H7 (cell line): ENCODE data around the gene ALK. TPM values are rescaled to one million over a fixed set of nuclear protein-coding genes. Genes with fewer than 3 reads are reported as not detected.

ENCODE experiments used
- DNase-seq: peaks from one replicate; pipeline ENCODE4 v3.0.0; 2012
- H3K27me3 ChIP-seq: 2 replicates; pipeline ENCODE4 v1.6.0; 2011; ENCODE audit warnings: mild to moderate bottlenecking, low read length; ENCODE audit not compliant: control insufficient read depth, insufficient read depth
- H3K36me3 ChIP-seq: replicated peaks from 2 replicates; pipeline ENCODE4 v1.5.1; 2011; ENCODE audit warnings: low read length; ENCODE audit not compliant: control insufficient read depth, insufficient read depth
- H3K4me3 ChIP-seq: 2 replicates; pipeline ENCODE4 v1.5.1; 2011; ENCODE audit warnings: low read depth, mild to moderate bottlenecking, control low read depth, low read length, moderate library complexity; ENCODE audit not compliant: insufficient read depth
- total RNA-seq: library from RNA; depleted of rRNA; stranded (reverse); fragments of >200 nt; shearing (Covaris generic); gene quantifications from 2 replicates; pipeline ENCODE4 v1.2.3, GENCODE V29; 2014

Gene ALK
- total RNA-seq, 1 experiment from 2014 or later: 0.21 TPM

DNA sequence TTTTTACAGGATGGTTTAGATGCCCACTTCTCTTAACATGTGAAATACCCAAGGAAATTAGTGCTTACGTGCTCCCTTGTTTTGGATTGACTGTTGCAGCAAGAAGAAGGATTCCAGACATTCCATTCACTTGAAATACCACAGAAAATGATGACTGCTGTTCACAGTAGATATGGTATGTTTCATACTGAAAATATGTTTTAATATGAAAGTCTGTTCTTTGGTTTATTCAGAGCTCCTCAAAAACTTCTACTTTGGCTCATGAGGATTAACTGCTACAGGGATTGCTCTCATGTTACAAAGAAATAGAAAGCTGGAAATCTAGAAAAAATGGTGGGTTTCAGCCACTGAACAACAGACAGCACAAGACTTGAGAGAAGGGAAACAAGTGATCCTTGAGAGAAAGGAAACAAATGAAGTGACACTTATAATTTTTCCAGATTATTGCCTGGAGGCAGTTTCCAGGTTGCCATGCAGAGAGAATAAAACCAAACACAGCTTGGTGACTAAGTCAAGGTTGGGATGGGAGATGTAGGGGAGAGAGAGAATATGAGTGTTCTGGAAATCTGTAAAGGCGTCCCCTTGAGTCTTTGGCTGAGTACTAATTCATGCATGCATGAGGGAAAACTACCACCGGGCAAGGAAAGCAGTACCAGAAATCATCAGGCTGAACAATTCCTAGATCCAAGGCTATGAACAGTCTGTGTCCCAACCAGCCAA is 458.0 kb downstream of the ALK start:
- H3K27me3 ChIP-seq: no peaks in the 10 kb centered on the region
- H3K4me3 ChIP-seq: no peak overlapping the region
- no peaks in the 10 kb centered on the region for H3K36me3 ChIP-seq
- no peak for DNase-seq

DNA sequence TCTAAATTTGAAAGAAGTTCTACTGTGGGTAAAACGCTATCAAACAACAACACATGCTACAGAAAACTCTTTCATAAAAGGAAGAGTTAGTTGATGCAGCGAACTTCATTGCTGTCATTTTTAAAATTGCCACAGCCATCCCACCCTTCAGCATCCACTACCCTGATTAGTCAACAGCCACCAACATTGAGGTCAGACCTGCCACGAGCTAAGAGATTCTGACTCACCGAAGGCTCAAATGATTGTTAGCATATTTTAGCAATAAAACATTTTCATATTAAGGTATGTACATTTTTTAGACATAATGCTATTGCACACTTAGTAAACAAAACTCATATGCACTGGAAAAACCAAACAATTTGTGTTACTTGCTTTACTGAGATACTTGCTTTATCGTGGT is 459.1 kb downstream of the ALK start:
- no peak overlapping the region for H3K4me3 ChIP-seq
- DNase-seq: no peak

GRCh38 chr2:29460190-29460589 is 461.2 kb downstream of the ALK start:
- H3K36me3 ChIP-seq: no peaks in the 10 kb centered on the region
- DNase-seq: no peak

More for the DNA sequence above, 459.1 kb downstream of the ALK start:
- Histone ChIP-seq H3K27me3 (no peaks in the 10 kb centered on the region), H3K36me3 (no peaks in the 10 kb centered on the region)

DNA sequence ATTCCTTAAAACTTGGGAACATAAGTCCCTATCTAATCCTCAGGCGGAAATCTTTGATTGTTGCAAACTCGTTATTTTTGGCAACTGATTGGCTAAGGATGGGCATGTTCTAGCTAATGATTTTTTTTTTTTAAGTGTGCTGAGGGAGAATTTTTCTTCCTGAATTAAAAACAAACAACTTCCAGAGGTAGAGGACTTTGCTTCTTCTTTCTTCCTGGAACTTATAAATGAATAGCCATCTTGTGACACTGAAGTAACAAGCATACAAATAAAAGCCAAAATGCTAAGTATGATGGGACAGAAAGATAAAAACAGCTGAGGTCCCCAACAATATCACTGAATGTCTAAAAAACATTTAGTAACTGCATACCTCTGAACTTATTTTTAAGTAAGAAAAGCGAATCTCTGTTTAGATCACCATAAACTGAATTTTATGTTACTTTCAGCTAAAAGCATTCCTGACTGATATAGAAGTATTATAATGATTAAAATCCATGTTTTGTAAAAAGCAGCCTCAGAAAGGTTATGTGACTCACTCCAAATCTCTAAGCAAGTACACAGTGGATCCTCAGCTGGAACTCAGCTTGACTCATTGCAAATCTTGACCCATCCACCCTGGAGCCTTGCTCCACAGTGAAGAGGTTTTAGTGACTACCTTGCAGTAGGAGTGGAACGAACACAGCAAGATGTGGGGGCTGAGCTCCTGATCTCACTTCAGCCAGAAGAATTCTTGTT is 461.8 kb downstream of the ALK start:
- DNase-seq: no peak
- Histone ChIP-seq H3K27me3 (no peaks in the 10 kb centered on the region), H3K4me3 (no peak overlapping the region), H3K36me3 (no peaks in the 10 kb centered on the region)

More at GRCh38 chr2:29460190-29460589, 461.2 kb downstream of the ALK start:
- no peaks in the 10 kb centered on the region for H3K27me3 ChIP-seq
- no peak overlapping the region for H3K4me3 ChIP-seq

DNA sequence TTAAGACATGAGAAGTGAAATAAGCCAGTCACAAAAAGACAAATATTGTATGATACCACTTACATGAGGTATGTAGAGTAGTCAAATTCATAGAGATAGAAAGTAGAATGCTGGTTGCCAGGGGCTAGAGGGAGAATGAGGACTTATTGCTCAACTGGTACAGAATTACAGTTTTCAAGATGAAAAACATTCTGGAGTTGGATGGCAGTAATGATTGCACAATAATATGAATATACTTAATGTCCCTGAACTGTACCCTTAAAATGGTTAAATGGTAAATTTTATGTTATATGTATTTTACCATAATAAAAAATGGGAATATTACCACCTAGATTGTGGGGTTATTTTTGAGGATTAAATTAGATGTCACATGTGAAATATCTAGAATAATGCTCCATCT is 465.0 kb downstream of the ALK start:
- H3K27me3 ChIP-seq: no peaks in the 10 kb centered on the region
- H3K36me3 ChIP-seq: no peaks in the 10 kb centered on the region
- DNase-seq: no peak

DNA sequence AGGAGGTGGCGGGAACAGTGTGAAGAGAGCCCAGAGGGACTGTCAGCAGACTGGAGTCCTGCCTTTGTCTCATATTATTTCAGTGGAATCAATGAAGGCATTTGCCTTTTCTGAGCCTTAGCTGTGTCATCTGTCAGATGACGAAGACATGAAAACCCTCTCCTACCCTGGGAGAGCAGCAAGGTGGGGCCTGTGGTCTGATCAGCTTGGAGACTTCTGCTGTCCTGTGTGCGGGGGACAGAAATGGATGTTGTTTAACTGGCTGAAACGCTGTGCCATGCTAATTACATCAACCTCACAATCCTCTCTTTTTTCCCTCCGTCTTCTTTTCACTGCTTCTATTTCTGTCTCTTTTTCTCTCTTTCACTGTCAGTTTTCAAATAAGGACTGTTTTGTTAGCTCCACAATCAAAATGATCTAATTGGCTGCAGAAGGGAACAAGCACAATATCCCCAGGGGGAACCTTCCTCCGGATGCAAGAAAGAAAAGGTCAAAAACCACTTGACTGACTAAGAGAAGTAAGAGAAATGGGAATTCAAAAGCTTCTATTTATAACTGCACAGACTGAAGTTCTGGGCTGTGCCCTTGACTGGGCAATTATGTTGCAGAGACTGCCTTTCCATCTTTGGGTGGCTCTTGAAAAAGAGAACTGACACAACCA is 466.1 kb downstream of the ALK start:
- Histone ChIP-seq H3K36me3 (no peaks in the 10 kb centered on the region), H3K4me3 (no peak overlapping the region), H3K27me3 (no peaks in the 10 kb centered on the region)
- no peak for DNase-seq

More for the DNA sequence above, 465.0 kb downstream of the ALK start:
- no peak overlapping the region for H3K4me3 ChIP-seq

GRCh38 chr2:29452036-29452435 is 469.4 kb downstream of the ALK start:
- no peaks in the 10 kb centered on the region for H3K36me3 ChIP-seq
- no peak for DNase-seq
- no peaks in the 10 kb centered on the region for H3K27me3 ChIP-seq
- H3K4me3 ChIP-seq: no peak overlapping the region

DNA sequence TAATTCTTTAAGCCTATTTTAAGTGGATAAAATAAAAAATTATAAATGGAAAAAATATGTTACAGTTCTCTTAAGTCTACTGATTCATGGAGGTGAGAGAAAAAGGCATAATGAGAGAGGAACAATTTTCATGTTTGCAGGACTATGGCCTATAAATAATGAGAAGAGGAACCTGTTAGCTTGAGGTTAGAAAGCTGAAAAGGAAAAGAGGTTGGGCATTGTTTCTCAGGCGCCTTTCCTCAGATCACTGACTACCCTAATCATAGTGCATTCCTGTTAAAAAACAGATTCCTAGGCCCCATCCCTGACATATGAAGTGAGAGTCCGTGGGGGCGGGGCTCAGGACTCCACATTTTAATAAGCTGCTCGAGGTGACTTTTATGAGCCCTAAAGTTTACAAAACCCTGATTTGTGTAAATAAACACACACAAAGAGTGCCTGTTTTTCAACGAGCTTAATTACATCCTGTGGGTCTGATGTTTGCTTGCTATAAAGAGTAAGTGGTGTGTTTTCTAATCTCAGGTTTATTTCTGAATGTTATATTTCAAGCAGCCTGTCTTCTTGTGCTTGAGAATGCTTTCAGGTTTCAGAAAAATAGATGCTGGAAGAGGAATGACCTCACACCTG is 470.7 kb downstream of the ALK start:
- no peak for DNase-seq
- Histone ChIP-seq H3K4me3 (no peak overlapping the region), H3K36me3 (no peaks in the 10 kb centered on the region), H3K27me3 (no peaks in the 10 kb centered on the region)

GRCh38 chr2:29449499-29449898 is 471.9 kb downstream of the ALK start:
- Histone ChIP-seq H3K27me3 (no peaks in the 10 kb centered on the region), H3K36me3 (no peaks in the 10 kb centered on the region), H3K4me3 (no peak overlapping the region)
- no peak for DNase-seq

DNA sequence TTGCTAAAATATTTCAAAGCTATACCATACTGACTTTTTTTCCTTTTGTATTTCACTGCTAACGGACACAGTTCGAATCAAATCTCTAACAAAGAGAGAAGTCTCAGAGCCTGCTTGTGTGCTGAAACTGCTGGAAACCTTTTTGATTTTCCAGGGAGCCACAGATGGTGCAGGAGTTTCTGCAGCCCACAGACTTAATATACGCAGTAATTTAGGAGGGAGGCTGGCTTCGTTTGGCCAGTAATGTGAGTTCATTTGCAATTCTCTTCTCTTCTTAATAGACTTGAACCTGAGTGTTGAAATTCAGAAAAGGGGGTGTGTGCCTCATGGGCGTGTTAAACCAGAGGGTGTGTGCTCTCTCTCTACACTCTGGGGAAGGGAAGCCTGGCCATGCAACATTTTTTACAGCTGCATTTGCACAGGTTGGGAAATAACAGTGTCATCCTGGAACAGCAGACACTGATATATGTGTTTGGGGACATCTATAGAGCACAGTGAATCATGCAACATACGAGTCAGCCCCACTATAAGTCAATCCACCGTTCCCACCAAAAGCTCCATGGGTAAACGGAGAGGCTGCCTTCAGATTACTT is 473.2 kb downstream of the ALK start:
- Histone ChIP-seq H3K36me3 (no peaks in the 10 kb centered on the region), H3K27me3 (no peaks in the 10 kb centered on the region), H3K4me3 (no peak overlapping the region)
- no peak for DNase-seq

DNA sequence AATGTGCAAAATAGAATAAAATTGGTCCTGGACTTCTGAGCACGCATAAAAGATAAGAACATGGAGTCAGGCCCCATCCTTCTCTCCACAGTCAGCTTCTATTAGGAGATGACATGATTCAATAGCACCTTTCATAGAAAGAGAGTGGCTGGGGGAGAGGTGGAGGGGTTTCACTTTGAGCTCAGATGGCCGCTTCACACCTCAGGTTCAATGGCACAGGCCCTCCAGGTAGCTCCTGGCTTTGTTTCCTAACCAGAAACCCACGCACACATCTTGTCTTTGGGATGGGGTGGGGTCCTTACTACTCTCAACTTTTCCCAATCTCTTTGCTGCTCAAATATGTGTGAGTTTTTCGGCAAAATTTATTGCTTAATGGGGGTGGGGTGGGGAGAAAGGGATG is 473.9 kb downstream of the ALK start:
- no peak overlapping the region for H3K4me3 ChIP-seq
- no peak for DNase-seq
- no peaks in the 10 kb centered on the region for H3K27me3 ChIP-seq
- H3K36me3 ChIP-seq: no peaks in the 10 kb centered on the region

DNA sequence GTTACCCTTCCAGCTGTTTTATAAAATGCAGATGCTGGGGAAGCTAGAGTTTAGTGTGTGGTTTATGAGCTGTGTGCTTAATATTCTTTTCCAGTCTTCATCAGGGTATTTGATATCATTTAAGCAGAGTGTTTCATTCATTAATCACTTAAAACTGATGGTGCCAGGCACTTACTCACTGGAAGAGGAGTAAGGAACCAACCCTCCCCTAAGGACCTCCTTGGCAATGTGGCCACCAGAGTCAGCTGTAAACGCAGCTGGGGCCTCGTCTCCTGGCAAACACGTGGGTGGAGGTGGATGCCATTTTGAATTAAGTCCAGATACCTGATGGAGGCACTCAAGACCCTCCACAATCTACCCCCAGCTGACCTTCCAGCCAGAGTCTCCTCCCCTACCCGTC is 474.5 kb downstream of the ALK start:
- no peak overlapping the region for H3K4me3 ChIP-seq
- H3K27me3 ChIP-seq: no peaks in the 10 kb centered on the region
- DNase-seq: no peak
- H3K36me3 ChIP-seq: no peaks in the 10 kb centered on the region

- Histone ChIP-seq H3K4me3 (no peak overlapping the region), H3K36me3 (no peaks in the 10 kb centered on the region)
These were observed 477.2 kb downstream of the ALK start for GRCh38 chr2:29444150-29444549.

GRCh38 chr2:29443627-29444026 is 477.8 kb downstream of the ALK start:
- no peak for DNase-seq
- Histone ChIP-seq H3K36me3 (no peaks in the 10 kb centered on the region), H3K27me3 (no peaks in the 10 kb centered on the region), H3K4me3 (no peak overlapping the region)

More at GRCh38 chr2:29444150-29444549, 477.2 kb downstream of the ALK start:
- no peaks in the 10 kb centered on the region for H3K27me3 ChIP-seq
- DNase-seq: no peak
